Liver (tissue), 3 donors: ENCODE measurements around the gene FIP1L1.

ENCODE experiments used
- CTCF ChIP-seq: fragments of 150-350 bp; IDR thresholded peaks from 2 replicates; pipeline ENCODE4 v1.5.1; 2017; ENCODE audit warnings: improper control_type of control experiment, low read depth, low read length; ENCODE audit not compliant: missing input control
- GABPA ChIP-seq, 2 donors: IDR thresholded peaks in 1 of 2; conservative IDR thresholded peaks in 1 of 2; 2 replicates each; pipeline ENCODE4 v1.6.1; 2016; ENCODE audit warnings: antibody characterized with exemption in 2 of 2, mild to moderate bottlenecking in 1 of 2, moderate library complexity in 1 of 2
- TAF1 ChIP-seq: conservative IDR thresholded peaks from 2 replicates; pipeline ENCODE4 v1.6.1; 2016; ENCODE audit warnings: antibody characterized with exemption, mild to moderate bottlenecking
- TF ChIP-seq, protein P1 (sequence below): IDR thresholded peaks from 2 replicates; pipeline ENCODE4 v1.6.1; 2016; ENCODE audit warnings: antibody characterized with exemption
- donor health status: healthy.
- donor health status: healthy.

- no peak for TF ChIP-seq CTCF
- TF ChIP-seq, protein P1, sequence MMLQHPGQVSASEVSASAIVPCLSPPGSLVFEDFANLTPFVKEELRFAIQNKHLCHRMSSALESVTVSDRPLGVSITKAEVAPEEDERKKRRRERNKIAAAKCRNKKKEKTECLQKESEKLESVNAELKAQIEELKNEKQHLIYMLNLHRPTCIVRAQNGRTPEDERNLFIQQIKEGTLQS = no peak
- TF ChIP-seq TAF1 = no peak
- TF ChIP-seq GABPA (IDR thresholded peaks at IDR 0.05 in 1 of 2, conservative IDR thresholded peaks at IDR 0.05 in 1 of 2) = no peak
These were observed 21.4 kb upstream of the FIP1L1 start for GRCh38 chr4:53355930-53356521.
